ENCODE results near the gene SNTB2.

DNA sequence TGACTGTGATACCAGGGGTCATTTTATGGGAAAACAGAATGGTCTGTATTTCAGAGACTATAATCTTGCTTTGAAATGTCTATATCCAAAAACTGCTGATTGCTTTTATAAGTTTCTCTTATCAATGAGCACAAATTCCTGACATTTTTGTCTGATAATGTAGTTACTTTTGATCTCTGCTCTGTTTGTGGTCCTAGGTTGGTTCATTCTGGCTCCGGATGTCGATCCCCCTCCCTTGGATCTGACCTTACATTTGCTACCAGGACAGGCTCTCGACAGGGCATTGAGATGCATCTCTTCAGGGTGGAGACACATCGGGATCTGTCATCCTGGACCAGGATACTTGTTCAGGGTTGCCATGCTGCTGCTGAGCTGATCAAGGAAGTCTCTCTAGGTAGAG lies 96.9 kb downstream of the SNTB2 start:
- TF ChIP-seq, protein P1, sequence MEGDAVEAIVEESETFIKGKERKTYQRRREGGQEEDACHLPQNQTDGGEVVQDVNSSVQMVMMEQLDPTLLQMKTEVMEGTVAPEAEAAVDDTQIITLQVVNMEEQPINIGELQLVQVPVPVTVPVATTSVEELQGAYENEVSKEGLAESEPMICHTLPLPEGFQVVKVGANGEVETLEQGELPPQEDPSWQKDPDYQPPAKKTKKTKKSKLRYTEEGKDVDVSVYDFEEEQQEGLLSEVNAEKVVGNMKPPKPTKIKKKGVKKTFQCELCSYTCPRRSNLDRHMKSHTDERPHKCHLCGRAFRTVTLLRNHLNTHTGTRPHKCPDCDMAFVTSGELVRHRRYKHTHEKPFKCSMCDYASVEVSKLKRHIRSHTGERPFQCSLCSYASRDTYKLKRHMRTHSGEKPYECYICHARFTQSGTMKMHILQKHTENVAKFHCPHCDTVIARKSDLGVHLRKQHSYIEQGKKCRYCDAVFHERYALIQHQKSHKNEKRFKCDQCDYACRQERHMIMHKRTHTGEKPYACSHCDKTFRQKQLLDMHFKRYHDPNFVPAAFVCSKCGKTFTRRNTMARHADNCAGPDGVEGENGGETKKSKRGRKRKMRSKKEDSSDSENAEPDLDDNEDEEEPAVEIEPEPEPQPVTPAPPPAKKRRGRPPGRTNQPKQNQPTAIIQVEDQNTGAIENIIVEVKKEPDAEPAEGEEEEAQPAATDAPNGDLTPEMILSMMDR (IDR thresholded peaks at IDR 0.05), result no peak
- no peak for TF ChIP-seq POLR2A (IDR thresholded peaks at IDR 0.05)
